Measurements from ENCODE around the gene TIGIT.
"Not testable (repeated sequence)": the region's sequence is repeated elsewhere in the genome, so short reads cannot be mapped to it uniquely, and the experiment has no call there.

Gene TIGIT

DNA sequence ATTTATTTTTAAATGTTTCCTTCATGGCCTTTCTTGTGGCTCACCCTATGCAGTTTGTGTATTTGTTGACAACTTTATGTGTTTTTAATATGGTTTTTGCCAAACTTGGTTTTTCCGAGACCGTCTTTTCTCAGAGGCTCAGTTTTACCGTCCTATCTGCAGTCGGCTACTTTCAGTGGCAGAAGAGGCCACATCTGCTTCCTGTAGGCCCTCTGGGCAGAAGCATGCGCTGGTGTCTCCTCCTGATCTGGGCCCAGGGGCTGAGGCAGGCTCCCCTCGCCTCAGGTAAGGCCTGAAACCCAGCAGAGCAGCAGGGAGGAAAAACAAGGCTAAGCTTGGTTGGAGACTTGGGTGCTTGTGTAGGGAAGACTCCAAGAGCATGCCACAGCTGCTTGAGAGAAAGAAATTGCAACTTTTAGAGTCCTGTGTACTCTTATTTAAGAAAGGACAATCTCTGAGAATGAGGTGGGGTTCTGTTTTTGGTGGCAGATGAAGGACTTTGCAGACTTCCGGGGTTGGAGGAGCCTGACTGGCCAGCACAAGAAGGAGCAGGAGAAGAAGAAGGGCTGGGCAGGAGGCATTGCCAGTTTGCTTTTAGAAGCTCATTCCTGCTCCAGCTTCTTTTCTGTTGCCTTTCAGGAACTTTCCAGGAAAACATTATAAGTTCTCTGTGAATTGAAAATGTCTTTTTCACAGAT is at the start of gene TIGIT:
Gene TIGIT, plus strand, starts transcription at position 191 of the 698 bp plus-strand sequence. Its CDS starts 34 bp downstream, at position 225.
- no peak for DNase-seq

DNA sequence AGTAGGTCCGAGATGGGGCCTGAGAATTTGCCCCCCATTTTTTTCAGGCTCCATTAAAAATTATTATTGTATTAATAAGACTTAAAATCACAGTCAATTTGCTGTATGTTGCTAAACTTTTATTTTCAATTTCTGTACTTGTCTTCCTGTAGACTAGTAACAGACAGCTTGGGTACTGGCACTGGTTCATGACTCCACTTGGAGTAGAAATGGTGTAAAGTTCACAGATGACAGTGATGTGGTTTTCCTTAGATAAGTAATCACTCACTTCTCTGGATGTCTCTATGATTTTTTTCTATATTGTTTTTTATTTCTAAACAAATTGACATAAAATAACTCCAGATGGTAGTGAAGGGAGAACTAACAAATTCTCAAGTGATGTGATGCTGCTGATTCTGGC is 40.9 kb upstream of the TIGIT start:
- DNase-seq = no peak

DNA sequence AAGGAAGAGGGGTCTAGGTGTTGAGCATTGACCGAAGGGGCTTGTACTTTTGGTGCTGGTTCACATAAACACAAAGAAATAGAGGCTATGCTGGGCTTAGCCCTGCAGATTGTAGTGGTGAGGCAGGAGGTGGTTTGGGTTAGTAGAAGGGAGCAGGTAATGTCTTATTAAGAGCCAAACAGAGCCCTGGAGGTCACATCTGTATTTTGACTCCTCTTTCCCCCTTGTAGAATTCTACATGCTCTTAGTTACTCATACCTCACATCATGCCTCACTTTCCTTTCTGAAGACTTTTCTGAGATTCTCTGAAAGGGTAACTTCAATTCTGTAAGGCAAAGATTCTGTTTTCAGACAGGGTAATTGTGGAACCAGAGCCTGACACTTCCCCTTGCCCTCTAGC is 40.3 kb upstream of the TIGIT start:
- no peak for DNase-seq

DNA sequence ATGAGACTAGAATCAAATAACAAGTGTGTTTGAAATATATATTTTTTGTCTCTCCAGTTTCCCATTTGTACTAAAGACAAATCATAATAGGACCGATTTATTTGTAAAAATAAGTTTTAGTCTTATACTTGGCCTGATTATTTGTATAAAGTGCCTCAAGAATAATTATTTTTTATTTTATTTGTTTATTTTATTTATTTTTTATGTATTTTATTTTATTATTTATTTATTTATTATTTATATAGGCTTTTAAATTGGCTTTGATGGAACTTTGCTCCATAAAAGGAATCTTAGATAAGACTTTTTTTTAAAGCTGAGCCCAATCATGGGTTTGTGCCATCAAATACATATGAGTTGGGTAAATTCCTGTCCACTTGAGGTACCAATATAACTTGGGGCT is 34.3 kb upstream of the TIGIT start:
- no peak for DNase-seq

DNA sequence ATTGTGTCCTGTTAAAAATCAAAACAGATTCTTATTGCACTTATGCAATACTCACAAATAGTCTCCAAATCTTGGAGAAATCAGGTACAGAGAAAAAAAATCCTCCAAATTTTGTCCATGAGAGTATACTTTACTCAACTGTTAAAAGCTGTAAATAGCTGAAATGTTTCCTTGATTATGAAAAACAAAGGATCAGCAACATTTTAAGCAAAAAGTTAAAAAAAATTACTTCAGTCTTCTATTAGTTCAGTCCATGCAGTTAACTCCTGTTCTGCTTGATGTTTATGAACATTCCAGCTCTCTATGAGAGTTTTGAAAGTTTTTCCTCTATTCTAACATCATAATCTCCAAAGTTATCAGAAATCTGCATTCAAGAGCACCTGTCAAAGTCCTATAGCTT is 33.7 kb upstream of the TIGIT start:
- no peak for DNase-seq

DNA sequence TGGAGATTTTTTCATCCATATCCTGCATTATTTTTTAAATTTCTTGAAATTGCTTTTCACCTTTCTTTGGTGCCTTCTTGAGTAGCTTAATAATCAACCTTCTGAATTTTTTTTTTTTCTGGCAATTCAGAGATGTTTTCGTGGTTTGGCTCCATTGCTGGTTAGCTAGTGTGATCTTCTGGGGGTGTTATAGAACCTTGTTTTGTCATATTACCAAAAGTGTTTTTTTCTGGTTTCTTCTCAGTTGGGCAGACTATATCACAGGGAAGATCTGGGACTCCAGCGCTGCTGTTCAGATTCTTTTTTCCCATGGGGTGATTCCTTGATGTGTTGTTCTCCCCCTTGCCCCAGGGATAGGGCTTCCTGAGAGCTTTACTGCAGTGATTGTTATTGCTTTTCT is 23.8 kb upstream of the TIGIT start:
- no peak for DNase-seq

DNA sequence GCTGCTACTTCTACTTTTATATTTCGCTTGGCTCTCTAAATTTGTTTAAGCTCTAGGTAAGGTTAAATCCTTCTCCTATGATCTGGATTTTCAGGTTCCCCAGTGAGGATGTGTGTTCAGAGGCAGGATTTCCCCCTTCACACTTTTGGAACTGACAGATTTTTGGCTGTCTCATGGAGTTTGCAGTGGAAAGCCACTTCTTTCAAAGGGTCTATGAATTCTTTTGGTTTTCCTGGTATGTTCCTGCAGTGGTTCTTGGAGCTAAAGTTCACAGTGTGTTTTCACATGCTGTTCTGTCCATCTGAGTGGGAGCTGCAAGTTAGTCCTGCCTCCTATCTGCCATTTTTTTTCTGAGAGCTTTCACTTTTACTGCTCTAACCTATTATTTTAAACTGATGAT is 21.6 kb upstream of the TIGIT start:
- no peak for DNase-seq

DNA sequence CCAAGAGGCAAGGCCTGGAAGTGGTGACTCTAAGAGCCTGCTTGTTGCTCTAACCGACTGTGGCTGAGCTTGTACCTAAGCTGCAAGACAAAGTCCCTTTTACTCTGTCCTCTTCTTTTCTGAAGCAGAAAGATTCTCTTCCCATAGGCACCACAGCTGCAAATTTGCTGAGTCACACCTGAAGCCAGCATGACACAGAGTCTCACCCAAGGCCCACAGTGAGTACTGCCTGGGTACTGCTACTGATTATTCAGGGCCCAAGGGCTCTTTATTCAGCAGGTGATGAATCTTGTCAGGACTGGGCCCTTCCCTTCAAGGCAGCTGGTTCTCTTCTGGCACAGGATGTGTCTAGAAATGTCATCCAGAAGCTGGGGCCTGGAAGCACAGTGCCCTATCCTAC is 18.9 kb upstream of the TIGIT start:
- DNase-seq = no peak

DNA sequence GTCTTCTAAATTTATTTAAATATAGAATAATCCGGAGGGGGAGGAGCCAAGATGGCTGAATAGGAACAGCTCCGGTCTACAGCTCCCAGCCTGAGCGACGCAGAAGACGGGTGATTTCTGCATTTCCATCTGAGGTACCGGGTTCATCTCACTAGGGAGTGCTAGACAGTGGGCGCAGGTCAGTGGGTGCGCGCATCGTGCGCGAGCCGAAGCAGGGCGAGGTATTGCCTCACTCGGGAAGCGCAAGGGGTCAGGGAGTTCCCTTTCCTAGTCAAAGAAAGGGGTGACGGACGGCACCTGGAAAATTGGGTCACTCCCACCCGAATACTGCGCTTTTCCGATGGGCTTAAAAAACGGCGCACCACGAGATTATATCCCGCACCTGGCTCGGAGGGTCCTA is 17.0 kb upstream of the TIGIT start:
- not testable (repeated sequence) for DNase-seq

DNA sequence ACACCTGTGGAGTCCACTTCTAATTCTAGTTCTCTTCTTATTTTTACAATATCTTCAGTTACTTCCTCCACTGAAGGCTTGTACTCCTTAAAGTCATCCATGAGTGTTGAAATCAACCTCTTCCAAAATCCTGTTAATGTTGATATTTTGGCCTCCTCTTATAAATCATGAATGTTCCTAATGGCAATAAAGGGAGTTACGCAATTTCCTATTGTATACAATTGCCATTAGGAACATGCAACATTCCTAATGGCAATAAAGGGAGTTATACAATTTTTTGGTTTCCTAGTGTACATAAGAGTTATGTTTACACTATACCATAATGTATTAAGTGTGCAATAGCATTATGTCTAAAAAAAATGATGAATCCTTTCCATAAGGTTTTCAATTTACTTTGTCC is 9.2 kb upstream of the TIGIT start:
- no peak for DNase-seq

DNA sequence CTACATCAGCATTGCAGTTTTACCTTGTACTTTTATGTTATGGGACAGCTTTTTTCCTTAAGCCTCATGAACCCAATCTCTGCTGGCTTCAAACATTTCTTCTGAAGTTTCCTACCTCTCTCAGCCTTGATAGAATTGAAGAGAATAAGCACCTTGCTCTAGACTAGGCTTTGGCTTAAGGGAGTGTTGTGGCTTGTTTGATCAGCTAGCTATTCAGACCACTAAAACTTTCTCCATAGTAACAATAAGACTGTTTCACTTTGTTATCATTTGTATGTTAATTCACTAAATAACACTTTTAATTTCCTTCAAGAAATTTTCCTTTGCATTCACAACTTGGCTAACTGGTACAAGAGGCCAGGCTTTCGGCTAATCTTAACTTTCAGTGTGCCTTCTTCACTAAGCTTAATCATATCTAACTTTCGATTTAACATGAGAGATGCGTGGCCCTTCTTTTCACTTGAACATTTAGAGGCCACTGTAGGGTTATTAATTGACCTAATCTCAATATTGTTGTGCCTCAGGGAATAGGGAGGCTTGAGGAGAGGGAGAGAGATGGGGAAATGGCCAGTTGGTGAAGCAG is 8.1 kb upstream of the TIGIT start:
- DNase-seq = no peak

DNA sequence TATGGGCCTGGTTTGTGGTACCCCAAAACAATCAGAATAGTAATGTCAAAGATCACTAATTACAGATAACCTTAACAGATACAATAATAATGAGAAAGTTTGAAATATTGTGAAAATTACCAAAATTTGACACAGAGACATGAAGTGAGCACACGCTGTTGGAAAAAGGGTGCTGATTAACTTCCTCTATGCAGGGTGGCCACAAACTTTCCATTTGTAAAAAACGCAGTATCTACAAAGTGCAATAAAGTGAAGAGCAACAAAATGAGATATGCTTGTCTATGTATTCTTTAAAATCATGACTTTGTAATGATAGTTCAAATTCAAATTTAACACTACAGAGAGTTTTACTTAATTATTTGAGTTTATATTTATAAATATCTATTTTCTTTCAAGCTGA is 7.6 kb upstream of the TIGIT start:
- DNase-seq = no peak

DNA sequence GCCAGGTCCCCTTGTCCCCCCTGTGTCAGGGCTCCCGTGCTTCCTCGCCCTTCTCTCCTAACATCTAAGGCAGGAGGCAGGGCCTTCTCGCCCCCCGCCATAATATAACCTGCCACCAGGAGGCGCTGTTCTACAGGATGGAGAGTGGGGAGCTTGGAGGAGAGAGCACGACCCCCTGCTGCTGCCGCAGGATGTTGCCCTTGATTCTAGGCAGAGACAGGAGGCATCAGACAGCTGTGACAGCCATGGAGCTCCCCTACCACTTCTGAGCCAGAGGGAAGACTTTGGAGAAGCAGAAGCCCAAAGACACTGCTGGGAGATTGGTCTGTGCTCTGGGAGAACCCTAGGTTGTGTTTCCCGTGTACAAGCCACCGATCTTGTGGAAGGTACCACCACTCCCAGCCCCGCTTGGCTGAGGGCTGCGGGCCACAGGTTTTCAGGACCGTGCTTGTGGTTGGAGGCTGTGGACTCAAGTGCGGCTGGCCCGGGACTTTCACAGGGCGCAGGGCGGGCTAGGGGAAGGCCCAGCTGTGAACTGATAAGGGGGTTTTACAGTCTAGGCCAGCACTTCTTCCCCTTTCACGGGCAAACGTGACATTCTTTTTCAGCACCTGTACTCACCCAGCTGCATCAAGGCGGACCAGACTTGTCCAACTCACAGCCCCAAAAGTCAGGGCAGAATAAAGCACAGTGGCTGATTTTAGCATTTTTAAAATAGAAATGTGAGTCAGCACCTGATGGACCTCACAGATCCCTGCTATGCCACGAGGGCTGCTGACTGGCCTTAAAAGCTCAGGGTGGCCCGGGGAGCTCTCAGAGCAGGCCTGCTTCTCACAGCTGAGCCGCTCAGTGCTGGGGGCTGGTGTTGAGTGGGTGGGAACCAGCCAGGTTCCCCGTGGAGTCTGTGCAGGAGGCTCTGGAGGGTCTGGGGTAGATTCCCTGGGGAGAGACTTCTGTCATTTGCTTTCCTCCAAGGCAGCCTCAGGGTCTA is 2.6 kb upstream of the TIGIT start:
- peak; percentile 59 for DNase-seq

DNA sequence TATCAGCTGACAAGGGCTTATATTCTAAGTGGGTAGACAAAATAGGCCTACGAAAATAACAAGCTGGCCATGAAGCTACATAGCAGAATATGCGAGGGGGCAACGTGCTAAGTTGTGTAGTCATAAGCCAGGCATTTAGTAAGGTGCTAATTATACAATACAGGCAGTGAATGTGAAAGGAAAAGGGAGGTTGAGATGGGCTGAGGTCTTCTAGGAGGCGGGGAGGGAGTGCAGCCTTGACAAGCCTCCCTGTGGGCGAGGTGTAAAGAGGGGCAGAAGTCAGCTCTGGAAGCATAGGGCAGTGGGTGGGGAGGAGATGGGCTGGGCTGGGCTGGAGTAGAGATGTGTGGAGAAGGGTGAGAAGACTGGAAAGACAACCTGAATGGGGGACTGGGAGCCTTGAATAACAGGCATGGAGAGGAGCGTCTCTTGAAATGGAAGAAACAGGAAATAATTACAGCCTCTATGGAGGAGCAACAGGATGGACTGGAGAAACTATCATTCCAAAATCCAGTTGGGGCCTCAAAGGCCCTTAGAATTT is 1.2 kb downstream of the TIGIT start:
- no peak for DNase-seq

DNA sequence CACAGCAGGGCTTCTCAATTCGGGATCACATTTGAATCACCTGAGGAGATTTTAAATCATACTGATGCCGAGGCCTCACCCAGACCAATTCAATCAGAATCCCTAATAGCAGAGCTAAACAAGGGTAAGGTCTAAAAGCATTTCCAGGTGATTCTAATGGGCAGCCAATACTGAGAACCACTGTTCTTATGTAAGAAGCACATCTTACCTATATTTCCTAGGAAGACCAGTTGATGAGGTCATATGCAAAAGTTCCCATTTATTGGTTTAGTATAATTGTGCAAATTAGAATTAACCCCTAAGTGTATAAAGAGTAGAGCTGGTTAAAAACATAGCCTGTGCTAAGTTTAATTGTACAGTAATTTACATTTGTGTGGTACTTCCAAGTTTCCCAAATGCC is 2.1 kb downstream of the TIGIT start:
- DNase-seq = no peak

DNA sequence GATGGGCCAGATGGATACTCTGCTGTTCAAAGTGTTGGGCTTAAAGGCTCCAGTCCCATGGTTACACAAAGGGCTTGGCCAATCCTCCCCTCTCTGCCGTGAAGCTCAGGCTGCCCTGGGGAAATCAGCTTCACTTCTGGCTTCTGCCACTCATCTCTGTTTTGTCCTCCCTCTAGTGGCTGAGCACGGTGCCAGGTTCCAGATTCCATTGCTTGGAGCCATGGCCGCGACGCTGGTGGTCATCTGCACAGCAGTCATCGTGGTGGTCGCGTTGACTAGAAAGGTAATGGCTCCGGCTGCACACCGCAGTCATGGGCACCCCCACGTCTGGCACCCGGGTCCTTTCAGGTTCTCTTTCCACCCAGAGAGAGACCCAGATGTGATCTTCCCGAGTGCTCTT is 5.6 kb downstream of the TIGIT start:
- DNase-seq = peak; percentile 4

DNA sequence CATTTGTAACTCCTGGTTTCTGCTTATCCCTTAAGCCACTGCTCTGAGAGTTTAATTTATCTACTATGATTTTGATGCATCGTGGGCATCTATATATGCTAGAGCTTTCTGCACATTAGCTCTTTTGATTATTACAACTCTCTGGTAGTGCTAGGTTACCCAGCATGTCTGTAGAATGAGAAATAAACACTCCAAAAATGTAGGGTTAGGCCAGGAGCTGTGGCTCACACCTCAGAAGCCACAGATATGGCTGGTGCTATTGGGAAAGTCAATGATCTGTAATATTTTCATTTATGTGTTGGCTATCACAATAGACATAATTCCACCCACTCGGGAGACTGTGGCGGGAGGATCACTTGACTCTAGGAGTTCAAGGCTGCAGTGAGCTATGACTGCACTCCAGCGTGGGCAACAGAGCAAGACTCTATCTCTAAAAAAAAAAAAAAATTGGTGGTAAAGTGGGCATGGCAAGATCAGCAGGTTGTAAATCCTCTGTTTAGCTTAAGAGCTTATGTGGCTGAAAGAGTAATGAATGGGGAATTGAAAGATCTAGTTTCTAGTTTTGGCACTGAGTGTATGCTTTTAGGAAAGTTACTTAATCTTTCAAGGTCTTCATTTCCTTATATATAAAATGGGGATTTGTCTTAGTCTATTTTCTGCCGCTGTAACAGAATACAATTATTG is 6.3 kb downstream of the TIGIT start:
- no peak for DNase-seq

DNA sequence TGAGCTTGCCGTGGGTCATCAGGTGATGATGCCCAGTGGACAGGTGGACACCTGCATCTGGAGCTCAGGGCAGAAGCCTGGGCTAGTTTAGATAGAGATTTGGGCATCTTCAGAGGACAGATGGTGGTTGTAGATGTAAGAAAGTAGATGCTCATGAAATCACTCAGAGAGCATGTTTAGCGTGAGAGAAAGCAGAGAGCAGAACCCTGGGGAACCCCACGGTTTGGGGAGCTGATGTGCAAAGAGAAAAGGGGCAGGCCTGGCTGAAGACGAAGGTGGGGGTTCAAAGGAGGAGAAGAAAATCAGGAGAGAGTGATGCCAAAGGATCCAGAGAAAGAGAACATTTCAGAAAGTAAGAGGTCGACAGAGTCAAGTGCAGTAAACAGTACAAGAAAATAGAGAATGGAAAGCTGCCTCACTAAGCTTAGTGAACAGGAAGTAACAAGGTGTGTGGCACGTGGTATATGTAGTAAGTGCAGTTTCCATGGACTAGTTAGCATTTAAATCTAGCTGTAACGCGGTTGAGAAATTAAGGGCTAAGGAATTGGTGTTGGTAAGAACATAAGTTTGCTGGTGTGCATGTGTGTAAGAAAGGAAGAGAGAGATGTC is 13.5 kb downstream of the TIGIT start:
- no peak for DNase-seq

DNA sequence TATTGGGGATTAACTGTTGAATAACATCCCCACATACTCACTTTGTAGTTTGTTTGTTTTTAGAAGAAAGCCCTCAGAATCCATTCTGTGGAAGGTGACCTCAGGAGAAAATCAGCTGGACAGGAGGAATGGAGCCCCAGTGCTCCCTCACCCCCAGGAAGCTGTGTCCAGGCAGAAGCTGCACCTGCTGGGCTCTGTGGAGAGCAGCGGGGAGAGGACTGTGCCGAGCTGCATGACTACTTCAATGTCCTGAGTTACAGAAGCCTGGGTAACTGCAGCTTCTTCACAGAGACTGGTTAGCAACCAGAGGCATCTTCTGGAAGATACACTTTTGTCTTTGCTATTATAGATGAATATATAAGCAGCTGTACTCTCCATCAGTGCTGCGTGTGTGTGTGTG is 14.0 kb downstream of the TIGIT start:
- no peak for DNase-seq

DNA sequence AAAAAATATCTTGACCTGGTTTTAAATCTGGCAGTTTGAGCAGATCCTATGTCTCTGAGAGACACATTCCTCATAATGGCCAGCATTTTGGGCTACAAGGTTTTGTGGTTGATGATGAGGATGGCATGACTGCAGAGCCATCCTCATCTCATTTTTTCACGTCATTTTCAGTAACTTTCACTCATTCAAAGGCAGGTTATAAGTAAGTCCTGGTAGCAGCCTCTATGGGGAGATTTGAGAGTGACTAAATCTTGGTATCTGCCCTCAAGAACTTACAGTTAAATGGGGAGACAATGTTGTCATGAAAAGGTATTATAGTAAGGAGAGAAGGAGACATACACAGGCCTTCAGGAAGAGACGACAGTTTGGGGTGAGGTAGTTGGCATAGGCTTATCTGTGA is 14.5 kb downstream of the TIGIT start:
- DNase-seq = no peak

DNA sequence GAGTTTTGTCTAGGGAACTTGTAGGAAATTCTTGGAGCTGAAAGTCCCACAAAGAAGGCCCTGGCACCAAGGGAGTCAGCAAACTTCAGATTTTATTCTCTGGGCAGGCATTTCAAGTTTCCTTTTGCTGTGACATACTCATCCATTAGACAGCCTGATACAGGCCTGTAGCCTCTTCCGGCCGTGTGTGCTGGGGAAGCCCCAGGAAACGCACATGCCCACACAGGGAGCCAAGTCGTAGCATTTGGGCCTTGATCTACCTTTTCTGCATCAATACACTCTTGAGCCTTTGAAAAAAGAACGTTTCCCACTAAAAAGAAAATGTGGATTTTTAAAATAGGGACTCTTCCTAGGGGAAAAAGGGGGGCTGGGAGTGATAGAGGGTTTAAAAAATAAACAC is 15.0 kb downstream of the TIGIT start:
- no peak for DNase-seq

DNA sequence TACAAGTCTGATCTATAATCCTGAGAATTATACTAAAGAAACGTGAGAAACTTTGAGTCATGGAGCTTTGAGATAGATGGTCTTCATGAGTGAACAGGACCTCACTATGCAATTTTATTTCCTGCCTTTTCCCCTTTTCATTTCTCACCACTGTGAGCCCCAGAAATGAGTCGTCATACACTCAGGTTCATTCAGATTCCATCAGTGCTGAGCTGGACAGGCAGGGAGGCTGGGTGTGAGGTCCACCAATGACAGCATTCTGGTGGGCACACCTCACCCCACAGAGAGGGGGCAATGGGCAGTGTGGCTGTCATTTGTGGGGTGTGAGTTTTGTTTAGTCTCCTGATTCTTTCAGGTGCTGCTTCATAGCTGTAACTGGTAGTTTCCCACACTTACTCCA is 16.9 kb downstream of the TIGIT start:
- DNase-seq = no peak

DNA sequence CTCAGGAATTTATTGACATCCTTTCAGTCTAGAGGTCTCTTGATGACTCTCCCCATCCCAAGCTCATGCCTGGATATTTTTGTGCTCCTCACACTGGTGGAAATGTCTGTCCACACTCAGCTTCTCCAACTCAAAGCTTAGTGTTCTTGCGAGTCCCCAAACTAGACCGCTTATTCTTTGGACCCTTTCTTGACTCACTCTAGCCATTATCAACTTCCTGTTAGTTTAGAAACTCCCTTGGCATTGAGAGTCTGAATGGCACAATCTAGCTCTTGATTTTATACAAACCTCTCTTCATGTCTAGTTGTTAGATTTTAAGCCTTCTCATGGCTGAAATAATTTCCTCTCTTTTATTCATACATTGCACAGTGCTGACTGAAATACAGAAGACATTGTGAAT is 19.6 kb downstream of the TIGIT start:
- DNase-seq = no peak
